ENCODE results near the gene TAX1BP1.

DNA sequence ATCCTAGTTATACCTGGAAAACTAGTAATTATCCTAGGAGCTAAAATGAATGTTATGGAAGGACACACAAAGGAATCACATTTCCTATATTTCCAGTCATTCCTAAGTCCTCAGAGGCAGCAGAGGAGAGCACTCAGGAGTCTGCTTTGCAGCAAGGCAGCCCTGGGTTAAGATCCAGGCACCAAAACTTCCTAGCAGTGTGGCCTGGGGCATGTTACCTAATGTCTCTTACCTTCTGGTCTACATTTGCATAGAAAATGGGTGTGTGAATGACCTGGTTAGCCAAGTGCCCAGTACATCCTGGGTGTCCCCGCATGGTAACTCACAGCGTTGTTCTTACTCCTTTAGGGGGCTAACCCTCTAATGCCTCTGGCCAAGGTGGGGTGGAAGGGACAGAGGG is 135.9 kb downstream of the TAX1BP1 start:
- no peak for TF ChIP-seq POLR2AphosphoS5 (IDR thresholded peaks at IDR 0.05; ENCODE audit: insufficient read depth, low read depth, low read length)
- TF ChIP-seq, protein P1, sequence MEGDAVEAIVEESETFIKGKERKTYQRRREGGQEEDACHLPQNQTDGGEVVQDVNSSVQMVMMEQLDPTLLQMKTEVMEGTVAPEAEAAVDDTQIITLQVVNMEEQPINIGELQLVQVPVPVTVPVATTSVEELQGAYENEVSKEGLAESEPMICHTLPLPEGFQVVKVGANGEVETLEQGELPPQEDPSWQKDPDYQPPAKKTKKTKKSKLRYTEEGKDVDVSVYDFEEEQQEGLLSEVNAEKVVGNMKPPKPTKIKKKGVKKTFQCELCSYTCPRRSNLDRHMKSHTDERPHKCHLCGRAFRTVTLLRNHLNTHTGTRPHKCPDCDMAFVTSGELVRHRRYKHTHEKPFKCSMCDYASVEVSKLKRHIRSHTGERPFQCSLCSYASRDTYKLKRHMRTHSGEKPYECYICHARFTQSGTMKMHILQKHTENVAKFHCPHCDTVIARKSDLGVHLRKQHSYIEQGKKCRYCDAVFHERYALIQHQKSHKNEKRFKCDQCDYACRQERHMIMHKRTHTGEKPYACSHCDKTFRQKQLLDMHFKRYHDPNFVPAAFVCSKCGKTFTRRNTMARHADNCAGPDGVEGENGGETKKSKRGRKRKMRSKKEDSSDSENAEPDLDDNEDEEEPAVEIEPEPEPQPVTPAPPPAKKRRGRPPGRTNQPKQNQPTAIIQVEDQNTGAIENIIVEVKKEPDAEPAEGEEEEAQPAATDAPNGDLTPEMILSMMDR (IDR thresholded peaks at IDR 0.05; ENCODE audit: extremely low read depth in 1 of 2, insufficient read depth in 1 of 2, low read depth in 1 of 2, low read length in 2 of 2) = no peak
- no peak for TF ChIP-seq EZH2 (IDR thresholded peaks at IDR 0.05; ENCODE audit: borderline replicate concordance, low read depth, low read length, severe bottlenecking)

All from endothelial cell of umbilical vein (primary cell).